Endothelial cell of umbilical vein (primary cell): ENCODE results near the gene CALML6. TPM values are rescaled to one million over a fixed set of nuclear protein-coding genes. Genes with fewer than 3 reads are reported as not detected.

Source experiments
- BruUV-seq: library from RNA; stranded (reverse); fragments of 400-500 nt; replicated peaks from 2 replicates; lab custom pipeline; 2021; lab: Mats Ljungman, UMichigan
- CTCF ChIA-PET: fragments of 300-600, 350-600 bp; sonication (Branson Sonifier 250); formaldehyde crosslinking; loops from one replicate; lab custom pipeline; 2021; ENCODE audit warnings: antibody characterized with exemption, inconsistent platforms; lab: Charles Lee
- POLR2A ChIA-PET: fragments of 300-600, 350-600 bp; sonication (Branson Sonifier 250); formaldehyde crosslinking; loops from one replicate; lab custom pipeline; 2021; ENCODE audit warnings: antibody characterized with exemption, inconsistent platforms; lab: Charles Lee
- DNase-seq: peaks from one replicate; pipeline ENCODE4 v3.0.0-alpha.2; 2011; ENCODE audit warnings: low read depth, low spot score
- FAIRE-seq: peaks from 2 replicates; lab custom pipeline; 2011; peaks lifted over from hg19 to GRCh38; lab: Jason Lieb, UNC
- H2AFZ ChIP-seq: 2 replicates; pipeline ENCODE4 v1.6.0; 2012; ENCODE audit warnings: low read depth, low read length, control low read depth, inconsistent platforms
- H3K27ac ChIP-seq: 2 replicates; pipeline ENCODE4 v1.5.1; 2011; ENCODE audit warnings: low read depth, mild to moderate bottlenecking, control low read depth, low read length, moderate library complexity; ENCODE audit not compliant: insufficient read depth
- H3K27me3 ChIP-seq, 2 experiments: 2 replicates each; pipeline versions ENCODE4 v1.6.0 to v1.6.1; 2011; ENCODE audit warnings: low read length in 2 of 2, mixed read lengths in 1 of 2; ENCODE audit not compliant: control insufficient read depth in 2 of 2, insufficient read depth in 2 of 2
- H3K36me3 ChIP-seq, 2 experiments: 2 replicates in 1 of 2; 3 replicates in 1 of 2; pipeline ENCODE4 v1.5.1; 2011; ENCODE audit warnings: low read length in 2 of 2, mild to moderate bottlenecking in 1 of 2, moderate library complexity in 1 of 2; ENCODE audit not compliant: control insufficient read depth in 2 of 2, insufficient read depth in 2 of 2; ENCODE audit errors: extremely low read depth in 1 of 2
- H3K4me1 ChIP-seq: 3 replicates; pipeline ENCODE4 v1.5.1; 2011; ENCODE audit warnings: mild to moderate bottlenecking, low read length; ENCODE audit not compliant: control insufficient read depth, insufficient read depth; ENCODE audit errors: extremely low read depth
- H3K4me2 ChIP-seq: 2 replicates; pipeline ENCODE4 v1.6.1; 2011; ENCODE audit warnings: low read length, control low read depth, mixed read lengths; ENCODE audit not compliant: insufficient read depth
- H3K4me3 ChIP-seq, 3 experiments: fragments of 200-600 bp in 1 of 3; sonication (generic), shearing (Covaris generic) in 1 of 3; replicated peaks in 1 of 3; 2 replicates each; pipeline ENCODE4 v1.5.1; 2011 to 2016; ENCODE audit warnings: control low read depth in 3 of 3, low read length in 3 of 3, mild to moderate bottlenecking in 2 of 3, inconsistent platforms in 1 of 3, low read depth in 1 of 3, moderate library complexity in 1 of 3; ENCODE audit not compliant: insufficient read depth in 1 of 3
- H3K79me2 ChIP-seq: 2 replicates; pipeline ENCODE4 v1.6.0; 2012; ENCODE audit warnings: low read length, inconsistent platforms; ENCODE audit not compliant: control insufficient read depth, insufficient read depth
- H3K9ac ChIP-seq: replicated peaks from 2 replicates; pipeline ENCODE3; 2011; ENCODE audit warnings: low read length, control low read depth; ENCODE audit not compliant: insufficient read depth; ENCODE audit errors: extremely low read depth
- H3K9me1 ChIP-seq: replicated peaks from 3 replicates; pipeline ENCODE4 v1.6.0; 2011; ENCODE audit warnings: mild to moderate bottlenecking, low read length; ENCODE audit not compliant: control insufficient read depth, insufficient read depth; ENCODE audit errors: extremely low read depth
- H3K9me3 ChIP-seq: replicated peaks from 2 replicates; pipeline ENCODE4 v1.5.1; 2012; ENCODE audit warnings: low read length, inconsistent platforms; ENCODE audit not compliant: control insufficient read depth, insufficient read depth
- H4K20me1 ChIP-seq: replicated peaks from 2 replicates; pipeline ENCODE3; 2011; ENCODE audit warnings: mild to moderate bottlenecking, low read length; ENCODE audit not compliant: control insufficient read depth, insufficient read depth; ENCODE audit errors: extremely low read depth
- EZH2 ChIP-seq: IDR thresholded peaks from 2 replicates; pipeline ENCODE4 v1.6.1; 2012; ENCODE audit warnings: borderline replicate concordance, low read depth, mild to moderate bottlenecking, moderate library complexity, low read length, inconsistent platforms; ENCODE audit not compliant: severe bottlenecking
- FOS ChIP-seq: IDR thresholded peaks from 2 replicates; pipeline ENCODE4 v1.6.1; 2011; ENCODE audit warnings: mild to moderate bottlenecking, low read length, moderate library complexity, borderline replicate concordance; ENCODE audit not compliant: insufficient read depth
- GATA2 ChIP-seq: IDR thresholded peaks from 2 replicates; pipeline ENCODE4 v1.7.0; 2011; ENCODE audit warnings: low read depth, mild to moderate bottlenecking, moderate library complexity, mixed read lengths, low read length; ENCODE audit not compliant: insufficient read length, insufficient read depth
- JUN ChIP-seq: IDR thresholded peaks from 2 replicates; pipeline ENCODE4 v1.6.1; 2011; ENCODE audit warnings: borderline replicate concordance, low read depth; ENCODE audit not compliant: insufficient read length, insufficient read depth
- MYC ChIP-seq: IDR thresholded peaks from one replicate; pipeline ENCODE4 v1.6.1; 2011; ENCODE audit warnings: mild to moderate bottlenecking, low read depth, low read length
- POLR2A ChIP-seq: IDR thresholded peaks from 2 replicates; pipeline ENCODE4 v1.6.1; 2012; ENCODE audit warnings: low read depth, mild to moderate bottlenecking, control low read depth, low read length
- POLR2AphosphoS5 ChIP-seq: IDR thresholded peaks from 2 replicates; pipeline ENCODE4 v1.6.1; 2012; ENCODE audit warnings: low read depth, mild to moderate bottlenecking, control low read depth, low read length, moderate library complexity; ENCODE audit not compliant: insufficient read depth
- dilution Hi-C: fragments of 300-500 bp; cut with MboI; formaldehyde crosslinking; loops from one replicate; pipeline ENCODE4 v1.15.0; 2019; ENCODE audit warnings: low sequenced_read_pairs; ENCODE audit not compliant: extremely low pct_ligation_motif_present
- intact Hi-C: fragments of 100-400 bp; cut with micrococcal nuclease; formaldehyde crosslinking; loops from one replicate; pipeline ENCODE4 v1.10.0; 2022
- polyA plus RNA-seq, 4 experiments: library from polyadenylated mRNA; depleted of rRNA in 3 of 4; stranded (reverse) in 3 of 4; unstranded in 1 of 4; fragments of >200 nt; gene quantifications; 2 replicates each; pipeline versions ENCODE4 v1.2.1 to v1.2.3, GENCODE V29; 2011 to 2012; ENCODE audit warnings: missing spikeins in 1 of 4
- total RNA-seq: library from RNA; stranded (reverse); gene quantifications from 2 replicates; pipeline ENCODE4 v1.2.3, GENCODE V29; 2021
- TF ChIP-seq, protein P1 (sequence below): IDR thresholded peaks from 2 replicates; pipeline ENCODE4 v1.6.1; 2011; ENCODE audit not compliant: insufficient read depth, insufficient read length
- TF ChIP-seq, protein P2 (sequence below), 2 donors: IDR thresholded peaks; 1 replicate in 1 of 2; 2 replicates in 1 of 2; pipeline ENCODE4 v1.5.1; 2011; ENCODE audit warnings: low read length in 2 of 2, mild to moderate bottlenecking in 2 of 2, moderate library complexity in 2 of 2, control low read depth in 1 of 2, inconsistent platforms in 1 of 2, low read depth in 1 of 2; ENCODE audit not compliant: insufficient read depth in 1 of 2; ENCODE audit errors: extremely low read depth in 1 of 2

Gene CALML6
- total and polyA plus RNA-seq, 2 donors (not counting 3 experiments of a cell fraction or from before 2014, with no cell fraction given), result 0.36 to 0.44 TPM

DNA sequence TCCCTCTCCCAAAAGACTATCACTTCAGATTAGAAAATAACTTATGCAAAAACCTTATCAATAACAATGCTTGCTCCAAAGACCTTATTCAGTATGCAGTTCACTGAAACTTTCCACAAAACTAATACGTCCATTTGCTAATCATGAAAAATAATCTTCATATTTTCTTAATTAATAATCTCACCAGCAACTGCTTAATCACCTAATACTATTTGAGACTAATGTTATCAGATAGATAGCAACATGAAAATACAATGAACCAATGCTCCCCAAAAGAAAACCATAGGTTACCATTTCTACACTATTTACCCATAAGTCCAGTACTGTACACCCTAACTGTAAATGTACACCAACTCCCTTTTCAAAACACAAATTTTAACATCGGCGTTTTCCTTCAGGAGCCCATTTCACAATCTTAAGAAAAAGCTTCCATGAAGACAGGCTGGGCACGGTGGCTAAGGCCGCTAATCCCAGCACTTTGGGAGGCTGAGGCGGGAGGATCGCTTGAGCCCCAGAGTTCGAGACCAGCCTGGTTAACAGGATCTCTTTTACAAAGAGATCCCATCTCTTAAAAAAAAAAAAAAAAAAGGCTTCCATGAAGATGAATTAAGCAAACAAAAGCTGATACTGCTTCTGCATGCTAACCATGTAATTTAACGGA lies 25.8 kb upstream of the CALML6 start:
- H3K9me1 ChIP-seq, result no peaks in the 10 kb centered on the region
- ChIA-PET CTCF (interaction anchor here (1.4 kb wide), 1 partner anchor 31 kb away, joined by 4 read pairs; no protein-coding TSS in a partner anchor), POLR2A (no interaction called here)
- no peak for TF ChIP-seq EZH2
- TF ChIP-seq, protein P1, sequence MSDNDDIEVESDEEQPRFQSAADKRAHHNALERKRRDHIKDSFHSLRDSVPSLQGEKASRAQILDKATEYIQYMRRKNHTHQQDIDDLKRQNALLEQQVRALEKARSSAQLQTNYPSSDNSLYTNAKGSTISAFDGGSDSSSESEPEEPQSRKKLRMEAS, result no peak
- FAIRE-seq, result no peak
- dilution Hi-C loops (no loop called here), intact Hi-C loops (loop anchor here (5.0 kb wide), 1 partner anchor 42 kb away; no protein-coding TSS in a partner anchor)
- H3K4me3 ChIP-seq, result peak overlapping the region; percentile 79 to 99 (median 99)
- H3K4me1 ChIP-seq, result peaks cover 22% of the 10 kb centered on the region
- TSS peak; percentile 26 for BruUV-seq
- peak overlapping the region; percentile 97 for H3K4me2 ChIP-seq
- peaks cover 62% of the 10 kb centered on the region for H3K79me2 ChIP-seq
- H3K36me3 ChIP-seq, result no peaks in the 10 kb centered on the region
- peak overlapping the region; percentile 96 for H3K9ac ChIP-seq
- H2AFZ ChIP-seq, result no peak overlapping the region
- peak overlapping the region; percentile 83 for H3K27ac ChIP-seq
- peaks cover 15% of the 10 kb centered on the region for H4K20me1 ChIP-seq
- DNase-seq, result peak; percentile 23
- H3K27me3 ChIP-seq, result no peaks in the 10 kb centered on the region
- no peaks in the 10 kb centered on the region for H3K9me3 ChIP-seq

DNA sequence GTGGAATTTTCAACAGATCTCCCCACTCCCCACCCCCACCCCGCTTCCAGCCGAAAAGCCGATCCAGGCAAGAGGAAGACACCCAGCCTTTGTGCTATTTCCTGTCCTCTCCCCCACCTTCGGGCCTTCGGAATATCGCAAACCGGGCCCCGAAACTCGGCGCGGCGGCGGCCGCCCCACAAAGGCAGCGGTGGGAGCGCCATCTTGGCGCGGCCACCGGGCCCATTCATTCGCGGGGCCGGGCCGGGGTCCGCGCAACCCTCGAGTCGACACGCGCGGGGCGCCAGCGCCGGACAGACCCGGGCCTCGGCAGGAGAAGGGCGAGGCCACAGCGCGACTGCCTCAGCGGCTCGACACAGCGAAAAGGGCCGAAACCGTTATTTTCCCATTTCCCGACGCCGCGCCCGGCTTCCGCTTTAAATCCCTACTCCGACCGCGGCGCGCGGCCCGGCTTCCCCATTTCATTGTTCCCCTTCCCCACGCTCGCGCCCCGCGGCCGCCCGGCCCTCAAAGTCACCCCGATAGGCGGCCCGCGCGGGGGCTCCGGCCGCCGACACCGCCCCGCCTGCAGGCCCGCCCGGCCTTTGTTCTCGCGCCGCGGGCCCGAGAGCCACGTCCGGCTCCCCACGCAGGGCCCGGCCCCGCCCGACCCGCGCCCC lies 25.1 kb upstream of the CALML6 start:
- POLR2A ChIA-PET, result no interaction called here
- peak overlapping the region; percentile 96 for H3K9ac ChIP-seq
- dilution Hi-C loops, result no loop called here
- H4K20me1 ChIP-seq, result peaks cover 15% of the 10 kb centered on the region
- no peaks in the 10 kb centered on the region for H3K9me1 ChIP-seq
- H3K79me2 ChIP-seq, result peaks cover 54% of the 10 kb centered on the region
- H3K36me3 ChIP-seq, result no peaks in the 10 kb centered on the region
- no peak for TF ChIP-seq EZH2
- no peak for TF ChIP-seq FOS
- TF ChIP-seq GATA2, result no peak
- TF ChIP-seq, protein P2, sequence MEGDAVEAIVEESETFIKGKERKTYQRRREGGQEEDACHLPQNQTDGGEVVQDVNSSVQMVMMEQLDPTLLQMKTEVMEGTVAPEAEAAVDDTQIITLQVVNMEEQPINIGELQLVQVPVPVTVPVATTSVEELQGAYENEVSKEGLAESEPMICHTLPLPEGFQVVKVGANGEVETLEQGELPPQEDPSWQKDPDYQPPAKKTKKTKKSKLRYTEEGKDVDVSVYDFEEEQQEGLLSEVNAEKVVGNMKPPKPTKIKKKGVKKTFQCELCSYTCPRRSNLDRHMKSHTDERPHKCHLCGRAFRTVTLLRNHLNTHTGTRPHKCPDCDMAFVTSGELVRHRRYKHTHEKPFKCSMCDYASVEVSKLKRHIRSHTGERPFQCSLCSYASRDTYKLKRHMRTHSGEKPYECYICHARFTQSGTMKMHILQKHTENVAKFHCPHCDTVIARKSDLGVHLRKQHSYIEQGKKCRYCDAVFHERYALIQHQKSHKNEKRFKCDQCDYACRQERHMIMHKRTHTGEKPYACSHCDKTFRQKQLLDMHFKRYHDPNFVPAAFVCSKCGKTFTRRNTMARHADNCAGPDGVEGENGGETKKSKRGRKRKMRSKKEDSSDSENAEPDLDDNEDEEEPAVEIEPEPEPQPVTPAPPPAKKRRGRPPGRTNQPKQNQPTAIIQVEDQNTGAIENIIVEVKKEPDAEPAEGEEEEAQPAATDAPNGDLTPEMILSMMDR (IDR thresholded peaks at IDR 0.05; ENCODE audit: extremely low read depth in 1 of 2, insufficient read depth in 1 of 2, low read depth in 1 of 2, low read length in 2 of 2), result no peak
- TF ChIP-seq POLR2AphosphoS5, result no peak
- no peak for TF ChIP-seq JUN
- TF ChIP-seq, protein P1, result no peak
- no peak for TF ChIP-seq MYC
- peak; percentile 62 for TF ChIP-seq POLR2A
- BruUV-seq, result TSS peak; percentile 85
- intact Hi-C loops, result loop anchor here (5.0 kb wide), 1 partner anchor 43 kb away; no protein-coding TSS in a partner anchor
- H3K4me2 ChIP-seq, result peak overlapping the region; percentile 97
- H3K9me3 ChIP-seq, result no peaks in the 10 kb centered on the region
- H3K27ac ChIP-seq, result peak overlapping the region; percentile 83
- CTCF ChIA-PET, result interaction anchor here (1.4 kb wide), 1 partner anchor 31 kb away, joined by 4 read pairs; no protein-coding TSS in a partner anchor
- peak; percentile 36 for DNase-seq
- FAIRE-seq, result peak; percentile 50
- peaks cover 22% of the 10 kb centered on the region for H3K4me1 ChIP-seq
- H3K27me3 ChIP-seq, result no peaks in the 10 kb centered on the region
- H3K4me3 ChIP-seq, result peak overlapping the region; percentile 79 to 99 (median 99)
- no peak overlapping the region for H2AFZ ChIP-seq
